ENCODE measurements around the gene EIF4A3.

The EIF4A3 gene

DNA sequence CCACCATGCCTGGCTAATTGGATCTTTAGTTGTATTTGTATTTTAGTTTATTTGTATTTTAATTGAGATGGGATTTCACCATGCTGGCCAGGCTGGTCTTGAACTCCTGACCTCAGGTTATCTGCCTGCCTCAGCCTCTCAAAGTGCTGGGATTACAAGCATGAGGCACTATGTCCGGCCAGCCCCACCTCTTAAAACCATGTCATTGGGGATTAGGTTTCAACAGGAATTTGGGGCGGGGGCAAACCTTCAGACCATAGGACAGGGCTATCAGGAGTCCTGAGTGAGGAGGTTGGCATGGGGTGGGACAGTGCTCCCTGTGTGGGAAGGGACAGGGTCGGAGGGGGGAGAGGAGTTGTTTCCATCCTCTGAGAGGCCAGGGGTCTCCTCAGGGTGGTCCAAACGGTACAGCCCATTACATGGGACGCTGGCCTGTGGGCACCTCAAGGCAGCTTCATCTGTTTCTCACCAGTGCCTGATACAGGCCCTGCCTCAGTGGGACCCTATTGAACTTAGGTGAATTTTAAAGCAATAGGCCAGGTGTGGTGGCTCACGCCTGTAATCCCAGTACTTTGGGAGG lies 23.9 kb downstream of the EIF4A3 start:
- Histone ChIP-seq H3K4me1 (ENCODE audit: low read depth, poor library complexity, severe bottlenecking) (no peaks in the 10 kb centered on the region), H3K79me2 (ENCODE audit: insufficient read depth, low read depth) (no peaks in the 10 kb centered on the region), H3K36me3 (ENCODE audit: insufficient read depth) (no peaks in the 10 kb centered on the region), H2AFZ (ENCODE audit: low read depth) (no peak overlapping the region), H3K4me2 (no peak overlapping the region), H3K9ac (no peak overlapping the region), H4K20me1 (ENCODE audit: insufficient read depth) (no peaks in the 10 kb centered on the region), H3K27ac (no peak overlapping the region), H3K4me3 (IDR thresholded peaks at IDR 0.05; ENCODE audit: insufficient read depth, low read depth, low read length) (no peak overlapping the region), H3K27me3 (ENCODE audit: insufficient read depth, low read depth) (peaks cover 2% of the 10 kb centered on the region; the same call in 1 of the 2 replicates)
- TF ChIP-seq, protein P1, sequence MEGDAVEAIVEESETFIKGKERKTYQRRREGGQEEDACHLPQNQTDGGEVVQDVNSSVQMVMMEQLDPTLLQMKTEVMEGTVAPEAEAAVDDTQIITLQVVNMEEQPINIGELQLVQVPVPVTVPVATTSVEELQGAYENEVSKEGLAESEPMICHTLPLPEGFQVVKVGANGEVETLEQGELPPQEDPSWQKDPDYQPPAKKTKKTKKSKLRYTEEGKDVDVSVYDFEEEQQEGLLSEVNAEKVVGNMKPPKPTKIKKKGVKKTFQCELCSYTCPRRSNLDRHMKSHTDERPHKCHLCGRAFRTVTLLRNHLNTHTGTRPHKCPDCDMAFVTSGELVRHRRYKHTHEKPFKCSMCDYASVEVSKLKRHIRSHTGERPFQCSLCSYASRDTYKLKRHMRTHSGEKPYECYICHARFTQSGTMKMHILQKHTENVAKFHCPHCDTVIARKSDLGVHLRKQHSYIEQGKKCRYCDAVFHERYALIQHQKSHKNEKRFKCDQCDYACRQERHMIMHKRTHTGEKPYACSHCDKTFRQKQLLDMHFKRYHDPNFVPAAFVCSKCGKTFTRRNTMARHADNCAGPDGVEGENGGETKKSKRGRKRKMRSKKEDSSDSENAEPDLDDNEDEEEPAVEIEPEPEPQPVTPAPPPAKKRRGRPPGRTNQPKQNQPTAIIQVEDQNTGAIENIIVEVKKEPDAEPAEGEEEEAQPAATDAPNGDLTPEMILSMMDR (conservative IDR thresholded peaks at IDR 0.05; ENCODE audit: low read depth, low read length), result no peak

DNA sequence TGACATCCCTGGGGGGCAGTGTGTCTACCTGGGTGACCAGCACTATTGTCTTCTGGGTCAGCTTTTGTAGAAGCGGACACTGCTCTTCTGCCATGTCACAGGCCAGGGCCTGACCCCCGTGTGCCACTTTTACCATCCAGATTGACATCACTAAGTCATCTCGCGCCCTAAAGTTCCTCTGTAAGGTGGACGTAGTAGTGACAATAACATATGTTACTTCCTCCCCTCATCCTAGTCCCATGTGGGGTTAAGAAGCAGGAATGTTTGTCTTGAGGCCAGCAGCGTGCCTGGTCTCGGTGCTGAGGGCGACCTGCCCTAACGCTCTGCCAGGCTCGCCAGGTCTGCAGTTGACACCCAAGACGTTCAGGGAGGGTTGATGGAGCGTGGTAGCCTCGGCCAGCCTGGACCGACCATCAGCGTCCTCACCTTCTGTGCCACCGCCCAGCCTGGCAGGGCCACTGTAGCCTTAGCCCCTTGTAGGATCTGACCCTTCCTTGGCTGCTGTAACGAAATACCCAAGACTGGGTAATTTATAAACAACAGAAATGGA lies 24.8 kb downstream of the EIF4A3 start:
- no peaks in the 10 kb centered on the region for H3K36me3 ChIP-seq (ENCODE audit: insufficient read depth)
- H3K4me3 ChIP-seq (IDR thresholded peaks at IDR 0.05; ENCODE audit: insufficient read depth, low read depth, low read length), result no peak overlapping the region
- no peak overlapping the region for H3K9ac ChIP-seq
- no peaks in the 10 kb centered on the region for H3K4me1 ChIP-seq (ENCODE audit: low read depth, poor library complexity, severe bottlenecking)
- H4K20me1 ChIP-seq (ENCODE audit: insufficient read depth), result no peaks in the 10 kb centered on the region
- no peaks in the 10 kb centered on the region for H3K79me2 ChIP-seq (ENCODE audit: insufficient read depth, low read depth)
- 0 out of 2 replicates have a peak, but pooled peaks cover 2% of the 10 kb centered on the region for H3K27me3 ChIP-seq (ENCODE audit: insufficient read depth, low read depth)
- H3K4me2 ChIP-seq, result no peak overlapping the region
- H2AFZ ChIP-seq (ENCODE audit: low read depth), result no peak overlapping the region
- TF ChIP-seq, protein P1 (conservative IDR thresholded peaks at IDR 0.05; ENCODE audit: low read depth, low read length), result no peak
- no peak overlapping the region for H3K27ac ChIP-seq

DNA sequence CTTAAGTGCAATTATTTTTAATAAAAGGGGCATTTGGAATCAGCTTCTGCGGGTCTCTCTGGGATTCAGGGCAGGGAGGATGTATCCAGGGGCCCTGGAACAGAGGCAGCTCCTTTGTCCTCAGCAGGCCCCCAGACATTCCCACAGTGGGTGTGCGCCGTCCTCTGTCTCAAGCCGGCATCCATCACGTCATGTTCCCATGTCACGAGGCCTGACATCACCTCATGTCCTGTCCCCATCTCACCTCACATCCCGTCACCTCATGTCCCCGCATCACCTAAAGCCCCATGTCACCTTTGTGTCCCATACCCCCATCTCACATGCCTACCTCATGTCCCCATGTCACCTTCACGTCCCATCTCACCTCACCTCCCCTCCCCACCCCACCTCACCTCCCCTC lies 27.1 kb downstream of the EIF4A3 start:
- no peaks in the 10 kb centered on the region for H3K36me3 ChIP-seq (ENCODE audit: insufficient read depth)
- H3K9ac ChIP-seq, result no peak overlapping the region
- no peaks in the 10 kb centered on the region for H3K27me3 ChIP-seq (ENCODE audit: insufficient read depth, low read depth)
- no peak overlapping the region for H2AFZ ChIP-seq (ENCODE audit: low read depth)
- TF ChIP-seq, protein P1 (conservative IDR thresholded peaks at IDR 0.05; ENCODE audit: low read depth, low read length), result no peak
- H4K20me1 ChIP-seq (ENCODE audit: insufficient read depth), result no peaks in the 10 kb centered on the region
- no peak overlapping the region for H3K27ac ChIP-seq
- H3K4me3 ChIP-seq (IDR thresholded peaks at IDR 0.05; ENCODE audit: insufficient read depth, low read depth, low read length), result no peak overlapping the region
- H3K4me2 ChIP-seq, result no peak overlapping the region
- H3K79me2 ChIP-seq (ENCODE audit: insufficient read depth, low read depth), result no peaks in the 10 kb centered on the region
- no peaks in the 10 kb centered on the region for H3K4me1 ChIP-seq (ENCODE audit: low read depth, poor library complexity, severe bottlenecking)

DNA sequence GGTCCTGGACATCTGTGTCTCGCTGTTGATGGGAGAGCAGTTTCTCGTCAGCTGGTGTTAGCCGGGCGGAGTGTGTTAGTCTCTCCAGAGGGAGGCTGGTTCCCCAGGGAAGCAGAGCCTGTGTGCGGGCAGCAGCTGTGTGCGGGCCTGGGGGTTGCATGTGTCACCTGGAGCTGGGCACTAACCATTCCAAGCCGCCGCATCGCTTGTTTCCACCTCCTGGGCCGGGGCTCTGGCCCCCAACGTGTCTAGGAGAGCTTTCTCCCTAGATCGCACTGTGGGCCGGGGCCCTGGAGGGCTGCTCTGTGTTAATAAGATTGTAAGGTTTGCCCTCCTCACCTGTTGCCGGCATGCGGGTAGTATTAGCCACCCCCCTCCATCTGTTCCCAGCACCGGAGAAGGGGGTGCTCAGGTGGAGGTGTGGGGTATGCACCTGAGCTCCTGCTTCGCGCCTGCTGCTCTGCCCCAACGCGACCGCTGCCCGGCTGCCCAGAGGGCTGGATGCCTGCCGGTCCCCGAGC lies 27.6 kb downstream of the EIF4A3 start:
- Histone ChIP-seq H4K20me1 (ENCODE audit: insufficient read depth) (no peaks in the 10 kb centered on the region), H2AFZ (ENCODE audit: low read depth) (no peak overlapping the region), H3K27me3 (ENCODE audit: insufficient read depth, low read depth) (no peaks in the 10 kb centered on the region), H3K36me3 (ENCODE audit: insufficient read depth) (no peaks in the 10 kb centered on the region), H3K4me1 (ENCODE audit: low read depth, poor library complexity, severe bottlenecking) (no peaks in the 10 kb centered on the region), H3K79me2 (ENCODE audit: insufficient read depth, low read depth) (no peaks in the 10 kb centered on the region), H3K4me3 (IDR thresholded peaks at IDR 0.05; ENCODE audit: insufficient read depth, low read depth, low read length) (no peak overlapping the region), H3K9ac (no peak overlapping the region), H3K4me2 (no peak overlapping the region), H3K27ac (no peak overlapping the region)
- TF ChIP-seq, protein P1 (conservative IDR thresholded peaks at IDR 0.05; ENCODE audit: low read depth, low read length), result no peak

Data from KMS-11 (cell line).